Heart left ventricle (tissue), 16 donors: Measurements from ENCODE around the gene RET. TPM values are rescaled to one million over a fixed set of nuclear protein-coding genes. Genes with fewer than 3 reads are reported as not detected.

Source experiments
- ATAC-seq, 4 donors: fragments of 200-7000 bp; cut with Tn5 transposase; one replicate each; pipeline ENCODE4 v1.9.1; 2020 to 2022; ENCODE audit warnings: moderate library complexity in 4 of 4, mild to moderate bottlenecking in 3 of 4, moderate number of reproducible peaks in 1 of 4
- DNase-seq, 5 donors: peaks; one replicate each; pipeline ENCODE4 v3.0.0-alpha.2; 2020
- H3K27ac ChIP-seq, 12 donors: fragments of 200-600 bp; sonication (generic) in 4 of 12; one replicate each; pipeline versions ENCODE4 v1.5.0 to v1.8.0; 2016 to 2022; ENCODE audit warnings: mild to moderate bottlenecking in 2 of 12
- H3K27me3 ChIP-seq, 9 donors: fragments of 200-600 bp; sonication (generic) in 2 of 9; one replicate each; pipeline versions ENCODE4 v1.5.1 to v1.8.0; 2016 to 2022; ENCODE audit warnings: mild to moderate bottlenecking in 3 of 9
- H3K36me3 ChIP-seq, 9 donors: fragments of 200-600 bp; sonication (generic) in 2 of 9; one replicate each; pipeline versions ENCODE4 v1.5.0 to v1.8.0; 2018 to 2022; ENCODE audit warnings: mild to moderate bottlenecking in 2 of 9
- H3K4me1 ChIP-seq, 12 donors: fragments of 200-600 bp; sonication (generic) in 4 of 12; one replicate each; pipeline versions ENCODE4 v1.5.0 to v1.8.0; 2016 to 2022; ENCODE audit warnings: mild to moderate bottlenecking in 3 of 12
- H3K4me3 ChIP-seq, 12 donors: fragments of 200-600 bp; sonication (generic) in 4 of 12; one replicate each; pipeline versions ENCODE4 v1.5.0 to v1.8.0; 2017 to 2022; ENCODE audit warnings: mild to moderate bottlenecking in 9 of 12, moderate library complexity in 4 of 12
- H3K9me3 ChIP-seq, 12 donors: fragments of 200-600 bp; sonication (generic) in 4 of 12; one replicate each; pipeline versions ENCODE4 v1.5.0 to v1.8.0; 2016 to 2022; ENCODE audit warnings: mild to moderate bottlenecking in 1 of 12
- POLR2A ChIP-seq, 2 donors: fragments of 450-650 bp; IDR thresholded peaks; one replicate each; pipeline ENCODE4 v1.6.1; 2017; ENCODE audit warnings: antibody characterized with exemption in 2 of 2, mild to moderate bottlenecking in 2 of 2, moderate library complexity in 2 of 2
- WGBS, 4 donors: extraction: QIAGEN DNeasy Blood & Tissue Kit in 2 of 4; methylation state at CpG; one replicate each; pipeline versions ENCODE4 v1.1.5 to v1.1.7; 2013 to 2018; 5-methylcytosine and 5-hydroxymethylcytosine counted together
- intact Hi-C, 10 donors: fragments of 100-400 bp; cut with DNase I; formaldehyde crosslinking; loops; one replicate each; pipeline versions ENCODE4 v1.11.1 to v1.14.2; 2022
- polyA plus RNA-seq, 2 donors: library from polyadenylated mRNA; stranded (reverse); fragments of 200-250 nt; gene quantifications; one replicate each; pipeline ENCODE4 v1.2.3, GENCODE V29; 2013
- total RNA-seq, 9 donors: library from RNA; depleted of rRNA in 2 of 9; stranded (reverse); fragments of >200 nt in 2 of 9; fragmentation: NEBNext Ultra II Directional in 3 of 9; extraction: Animal tissue kit (Norgen Biotek cat#: 25700) in 3 of 9; gene quantifications; one replicate each; pipeline versions ENCODE4 v1.1.0 to v1.2.4, GENCODE V29; 2016 to 2023
- TF ChIP-seq, protein P1 (sequence below), 12 donors: fragments of 200-600 bp; sonication (generic) in 4 of 12; IDR thresholded peaks; one replicate each; pipeline versions ENCODE4 v1.5.0 to v1.8.0; 2018 to 2022; ENCODE audit warnings: antibody characterized with exemption in 12 of 12, mild to moderate bottlenecking in 5 of 12
- donor health status: ischemic (EF 13 %, LVEDD 7.1; RV severe dilation, severe dysfunction).
- donor health status: healthy with polysubstance abuse.
- donor health status: DM: no; HTN: yes; CAD: no.
- donor health status: DM: no; HTN: no; CAD: no.
- donor health status: ischemic (EF 25% LVEDD 6.9; RV normal size, moderate dysfunction).
- donor health status: ischemic (EF 25% LVEDD 5.7; RV mildly dilated, moderate dysfunction).
- donor health status: healthy.
- donor health status: DM: yes; HTN: yes; CAD: no.
- donor health status: ischemic (EF 35%, LVEDD 5.7; RV mildly dilated, moderate dysfunction).
- donor health status: nonischemic (EF 11% LVEDD 7.7; RV severe dilation, severe dysfunction).
- donor health status: DM: yes; HTN: yes; CAD: no.
- donor health status: PGD.
- donor health status: ischemic (EF 29% LVEDD 5.4; RV normal size, mild dysfunction).
- donor health status: nonischemic (EF 23%, LVEDD 6.1; RV moderate dilation, normal function).

The RET gene
- total and polyA plus RNA-seq, 11 donors = 0.12 to 3.3 (median 0.66) TPM

GRCh38 chr10:43082746-43083145 is 5.9 kb downstream of the RET start:
- WGBS, 4 donors = 54 to 62% (median 58%) methylated on average over 4 to 7 of the region's 7 CpGs
- ATAC-seq (no peak), DNase-seq (no peak)
- Histone ChIP-seq H3K27ac (no peak overlapping the region), H3K27me3 (peaks cover 0 to 74% (median 8%) of the 10 kb centered on the region in 9 donors), H3K9me3 (no peaks in the 10 kb centered on the region), H3K4me1 (peaks cover 0 to 3% (median 0%) of the 10 kb centered on the region in 12 donors), H3K4me3 (no peak overlapping the region), H3K36me3 (no peaks in the 10 kb centered on the region)
- intact Hi-C loops = no loop called here
- TF ChIP-seq, protein P1, sequence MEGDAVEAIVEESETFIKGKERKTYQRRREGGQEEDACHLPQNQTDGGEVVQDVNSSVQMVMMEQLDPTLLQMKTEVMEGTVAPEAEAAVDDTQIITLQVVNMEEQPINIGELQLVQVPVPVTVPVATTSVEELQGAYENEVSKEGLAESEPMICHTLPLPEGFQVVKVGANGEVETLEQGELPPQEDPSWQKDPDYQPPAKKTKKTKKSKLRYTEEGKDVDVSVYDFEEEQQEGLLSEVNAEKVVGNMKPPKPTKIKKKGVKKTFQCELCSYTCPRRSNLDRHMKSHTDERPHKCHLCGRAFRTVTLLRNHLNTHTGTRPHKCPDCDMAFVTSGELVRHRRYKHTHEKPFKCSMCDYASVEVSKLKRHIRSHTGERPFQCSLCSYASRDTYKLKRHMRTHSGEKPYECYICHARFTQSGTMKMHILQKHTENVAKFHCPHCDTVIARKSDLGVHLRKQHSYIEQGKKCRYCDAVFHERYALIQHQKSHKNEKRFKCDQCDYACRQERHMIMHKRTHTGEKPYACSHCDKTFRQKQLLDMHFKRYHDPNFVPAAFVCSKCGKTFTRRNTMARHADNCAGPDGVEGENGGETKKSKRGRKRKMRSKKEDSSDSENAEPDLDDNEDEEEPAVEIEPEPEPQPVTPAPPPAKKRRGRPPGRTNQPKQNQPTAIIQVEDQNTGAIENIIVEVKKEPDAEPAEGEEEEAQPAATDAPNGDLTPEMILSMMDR (IDR thresholded peaks at IDR 0.05) = no peak
- no peak for TF ChIP-seq POLR2A (IDR thresholded peaks at IDR 0.05)

GRCh38 chr10:43083764-43084163 is 6.9 kb downstream of the RET start:
- Histone ChIP-seq H3K27me3 (peaks cover 0 to 67% (median 5%) of the 10 kb centered on the region in 9 donors), H3K4me1 (no peaks in the 10 kb centered on the region), H3K4me3 (no peak overlapping the region), H3K36me3 (no peaks in the 10 kb centered on the region), H3K27ac (no peak overlapping the region), H3K9me3 (no peaks in the 10 kb centered on the region)
- no peak for ATAC-seq
- DNase-seq = no peak
- no peak for TF ChIP-seq POLR2A (IDR thresholded peaks at IDR 0.05)
- TF ChIP-seq, protein P1 (IDR thresholded peaks at IDR 0.05) = no peak
- intact Hi-C loops = no loop called here
- 48 to 66% (median 53%) methylated on average over 5 of the region's 5 CpGs for WGBS, 4 donors

DNA sequence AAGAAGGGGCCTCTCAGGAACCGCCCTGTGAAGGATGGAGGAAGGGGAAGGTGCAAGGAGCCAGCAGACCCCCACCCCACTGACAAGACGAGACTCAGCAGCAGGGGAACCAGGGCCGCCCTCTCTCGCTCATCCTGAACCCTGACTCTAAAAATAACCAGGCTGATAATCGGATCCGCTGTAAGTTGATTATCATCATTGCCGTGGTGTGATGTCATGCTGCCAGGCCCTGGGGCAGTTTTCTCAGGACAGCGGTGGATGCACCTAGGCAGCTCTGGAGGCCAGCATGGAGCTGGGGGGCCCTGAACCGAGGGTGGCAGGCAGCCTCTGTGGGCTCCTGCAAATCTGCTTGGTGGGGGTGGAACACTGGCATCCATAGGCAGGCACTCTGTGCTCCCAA is 7.9 kb downstream of the RET start:
- H3K36me3 ChIP-seq = no peaks in the 10 kb centered on the region
- DNase-seq (no peak), ATAC-seq (no peak)
- H3K27ac ChIP-seq = no peak overlapping the region
- peaks cover 0 to 64% (median 2%) of the 10 kb centered on the region in 9 donors for H3K27me3 ChIP-seq
- intact Hi-C loops = no loop called here
- WGBS, 4 donors = 39 to 44% (median 41%) methylated on average over 6 to 9 of the region's 9 CpGs
- no peak overlapping the region for H3K4me3 ChIP-seq
- H3K9me3 ChIP-seq = no peaks in the 10 kb centered on the region
- H3K4me1 ChIP-seq = no peaks in the 10 kb centered on the region
- no peak for TF ChIP-seq POLR2A (IDR thresholded peaks at IDR 0.05)
- TF ChIP-seq, protein P1 (IDR thresholded peaks at IDR 0.05) = no peak

GRCh38 chr10:43086321-43086942 is 9.6 kb downstream of the RET start:
- H3K4me1 ChIP-seq = no peaks in the 10 kb centered on the region
- ATAC-seq (no peak), DNase-seq (no peak)
- peaks cover 0 to 59% (median 0%) of the 10 kb centered on the region in 9 donors for H3K27me3 ChIP-seq
- TF ChIP-seq POLR2A (IDR thresholded peaks at IDR 0.05) = no peak
- H3K36me3 ChIP-seq = no peaks in the 10 kb centered on the region
- WGBS, 4 donors = 85 to 90% (median 86%) methylated on average over 4 to 7 of the region's 7 CpGs
- H3K27ac ChIP-seq = no peak overlapping the region
- intact Hi-C loops = no loop called here
- no peak overlapping the region for H3K4me3 ChIP-seq
- no peaks in the 10 kb centered on the region for H3K9me3 ChIP-seq

- TF ChIP-seq, protein P1 (IDR thresholded peaks at IDR 0.05) = no peak
- TF ChIP-seq POLR2A (IDR thresholded peaks at IDR 0.05) = no peak
- 83 to 89% (median 86%) methylated on average over 5 to 10 of the region's 10 CpGs for WGBS, 4 donors
- no peak for DNase-seq
- intact Hi-C loops = no loop called here
- H3K27ac ChIP-seq = no peak overlapping the region
- H3K4me1 ChIP-seq = peaks cover 0 to 2% (median 0%) of the 10 kb centered on the region in 12 donors
- H3K9me3 ChIP-seq = no peaks in the 10 kb centered on the region
- ATAC-seq = no peak
- H3K27me3 ChIP-seq = peaks cover 0 to 38% (median 0%) of the 10 kb centered on the region in 9 donors
- H3K36me3 ChIP-seq = no peaks in the 10 kb centered on the region
- H3K4me3 ChIP-seq = no peak overlapping the region
Measured at GRCh38 chr10:43089519-43089918, 12.7 kb downstream of the RET start.
